NCI-H187 (cell line): ENCODE measurements around the gene ABL1.

ENCODE experiments used
- DNase-seq, 2 experiments: peaks; one replicate each; lab custom pipeline; 2025; lab: John Stamatoyannopoulos, UW

Gene ABL1

GRCh38 chr9:130918101-130918825, 83.2 kb downstream of the ABL1 start:
- no peak for DNase-seq

- DNase-seq = no peak
Measured at GRCh38 chr9:130918826-130919558, 83.9 kb downstream of the ABL1 start.

- no peak for DNase-seq
Measured at GRCh38 chr9:130919559-130920145, 84.6 kb downstream of the ABL1 start.

GRCh38 chr9:130920233-130920632, 85.2 kb downstream of the ABL1 start:
- DNase-seq = no peak

GRCh38 chr9:130920762-130921299, 85.8 kb downstream of the ABL1 start:
- DNase-seq = no peak

GRCh38 chr9:130921300-130921988, 86.4 kb downstream of the ABL1 start:
- no peak for DNase-seq

- DNase-seq = no peak
Measured at GRCh38 chr9:130921989-130922892, 87.2 kb downstream of the ABL1 start.

GRCh38 chr9:130922893-130923610, 88.0 kb downstream of the ABL1 start:
- DNase-seq = no peak

- DNase-seq = no peak
Measured at GRCh38 chr9:130923611-130924447, 88.8 kb downstream of the ABL1 start.

- no peak for DNase-seq
Measured at GRCh38 chr9:130924448-130924788, 89.4 kb downstream of the ABL1 start.

GRCh38 chr9:130925050-130925678, 90.1 kb downstream of the ABL1 start:
- no peak for DNase-seq

GRCh38 chr9:130927338-130927737, 92.3 kb downstream of the ABL1 start:
- DNase-seq = no peak

GRCh38 chr9:130927995-130928900, 93.2 kb downstream of the ABL1 start:
- DNase-seq = no peak

GRCh38 chr9:130929571-130930038, 94.6 kb downstream of the ABL1 start:
- DNase-seq = no peak

GRCh38 chr9:130930132-130930803, 95.2 kb downstream of the ABL1 start:
- no peak for DNase-seq

GRCh38 chr9:130930804-130931349, 95.8 kb downstream of the ABL1 start:
- no peak for DNase-seq
